HG03135 (cell line): Measurements from ENCODE around the gene DAG1.

ENCODE experiments used
- ATAC-seq: cut with Tn5 transposase; IDR thresholded peaks from one replicate; pipeline ENCODE4 v1.9.1; 2021; ENCODE audit warnings: mild to moderate bottlenecking, moderate library complexity; ENCODE audit not compliant: unreplicated experiment

Gene DAG1

GRCh38 chr3:49469936-49470713 is at the start of gene DAG1:
Gene DAG1, plus strand, starts transcription at chr3:49470267. Its CDS starts 40,268 bp downstream, at chr3:49510535.
- peak; percentile 80 for ATAC-seq

GRCh38 chr3:49421890-49422378 is 48.1 kb upstream of the DAG1 start:
- ATAC-seq: no peak

DNA sequence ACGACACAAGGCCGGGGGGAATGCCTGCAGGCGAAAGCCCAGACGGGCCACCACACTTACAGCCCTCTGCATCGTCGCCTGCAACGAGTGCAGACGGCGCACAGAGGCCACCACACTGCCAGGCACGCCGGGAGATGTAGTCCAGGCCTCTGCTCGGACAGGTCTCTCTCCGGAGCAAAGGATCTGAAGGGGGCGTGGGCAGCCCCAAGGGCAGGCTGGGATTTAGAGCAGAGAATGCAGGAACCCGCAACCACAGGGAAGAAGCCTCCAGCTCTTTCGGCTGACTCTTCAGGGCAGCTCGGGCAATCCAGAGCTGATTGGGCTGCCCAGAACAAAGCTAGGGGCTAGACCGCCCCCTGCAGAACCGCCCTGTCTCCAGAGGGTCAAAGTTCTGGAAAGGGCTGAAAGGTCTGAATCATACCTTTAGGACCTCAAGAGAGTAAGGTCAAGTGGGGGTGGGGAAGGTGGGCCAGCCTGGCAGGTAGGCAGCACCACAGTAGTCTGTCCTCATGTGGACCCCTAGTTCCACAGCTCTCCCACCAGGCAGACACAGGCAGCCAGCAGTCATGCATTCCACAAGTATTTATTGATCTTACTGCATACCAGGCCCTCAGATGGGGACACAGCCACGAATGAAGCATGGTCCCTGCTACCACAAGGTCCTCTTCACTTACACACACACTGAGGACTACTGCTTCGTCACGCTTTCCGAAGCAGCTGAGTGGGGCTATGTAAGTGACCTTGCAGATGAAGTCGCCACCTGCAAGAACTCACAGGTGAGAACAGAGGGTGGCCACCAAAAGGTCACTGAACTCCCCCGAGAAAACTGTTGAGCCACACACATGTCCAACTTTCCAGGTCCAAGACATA is 47.5 kb upstream of the DAG1 start, which contains the start of gene AMT:
TSS of gene AMT (minus strand) at position 95 of the 870 bp plus-strand sequence. CDS start at position 72, 23 bp downstream.
- ATAC-seq: no peak

- no peak for ATAC-seq
Measured at GRCh38 chr3:49424816-49425215, 45.3 kb upstream of the DAG1 start.

DNA sequence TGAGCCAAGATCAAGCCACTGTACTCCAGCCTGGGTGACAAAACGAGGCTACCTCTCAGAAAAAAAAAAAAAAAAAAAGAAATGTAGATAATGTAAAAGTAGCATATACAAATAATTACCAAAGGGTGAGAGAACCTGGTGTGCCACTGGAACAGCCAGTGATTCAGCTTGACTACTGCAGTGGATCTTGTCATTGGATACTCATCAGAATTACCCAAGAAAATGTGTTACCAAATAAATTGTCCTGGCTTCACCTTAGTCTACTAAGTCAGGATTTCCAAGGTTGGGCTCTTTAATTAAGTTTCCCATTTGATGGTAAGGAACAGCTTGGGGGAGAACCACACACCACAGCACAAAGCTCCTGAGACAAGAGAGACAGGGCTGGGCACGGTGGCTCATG is 42.5 kb upstream of the DAG1 start:
- ATAC-seq: no peak

DNA sequence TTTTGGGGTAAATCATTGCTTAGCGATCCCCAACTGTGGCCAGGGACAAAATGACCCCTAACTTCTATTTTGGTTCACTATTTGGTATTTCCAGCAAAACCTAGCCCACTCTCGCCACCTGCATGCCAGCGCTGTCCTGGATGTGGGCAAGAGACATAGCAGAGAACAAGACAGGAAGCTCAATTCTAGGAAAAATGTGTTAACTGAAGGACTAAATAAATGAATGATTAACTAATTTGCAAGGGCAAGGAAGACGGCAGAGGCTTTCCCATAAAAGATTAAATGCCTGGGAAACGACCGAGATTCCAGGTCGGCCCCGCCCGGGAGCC is 41.4 kb upstream of the DAG1 start:
- no peak for ATAC-seq

DNA sequence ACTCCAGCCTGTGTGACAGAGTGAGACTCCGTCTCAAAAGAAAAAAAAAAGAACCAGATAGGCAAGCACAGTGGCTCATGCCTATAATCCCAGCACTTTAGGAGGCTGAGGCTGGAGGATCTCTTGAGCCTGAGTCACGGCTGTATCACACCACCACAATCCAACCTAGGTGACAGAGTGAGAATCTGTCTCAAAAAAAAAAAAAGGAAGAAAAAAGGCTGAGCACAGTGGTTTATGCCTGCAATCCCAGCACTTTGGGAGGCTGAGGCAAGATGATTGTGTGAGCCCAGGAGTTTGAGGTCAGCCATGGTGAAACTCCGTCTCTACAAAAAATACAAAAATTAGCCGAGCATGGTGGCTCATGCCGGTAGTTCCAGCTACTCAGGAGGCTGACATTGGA is 35.3 kb upstream of the DAG1 start:
- no peak for ATAC-seq

- no peak for ATAC-seq
Measured at GRCh38 chr3:49445391-49445790, 24.7 kb upstream of the DAG1 start.

- no peak for ATAC-seq
Measured at GRCh38 chr3:49453621-49454020, 16.4 kb upstream of the DAG1 start.

GRCh38 chr3:49454458-49454857 is 15.6 kb upstream of the DAG1 start:
- no peak for ATAC-seq

DNA sequence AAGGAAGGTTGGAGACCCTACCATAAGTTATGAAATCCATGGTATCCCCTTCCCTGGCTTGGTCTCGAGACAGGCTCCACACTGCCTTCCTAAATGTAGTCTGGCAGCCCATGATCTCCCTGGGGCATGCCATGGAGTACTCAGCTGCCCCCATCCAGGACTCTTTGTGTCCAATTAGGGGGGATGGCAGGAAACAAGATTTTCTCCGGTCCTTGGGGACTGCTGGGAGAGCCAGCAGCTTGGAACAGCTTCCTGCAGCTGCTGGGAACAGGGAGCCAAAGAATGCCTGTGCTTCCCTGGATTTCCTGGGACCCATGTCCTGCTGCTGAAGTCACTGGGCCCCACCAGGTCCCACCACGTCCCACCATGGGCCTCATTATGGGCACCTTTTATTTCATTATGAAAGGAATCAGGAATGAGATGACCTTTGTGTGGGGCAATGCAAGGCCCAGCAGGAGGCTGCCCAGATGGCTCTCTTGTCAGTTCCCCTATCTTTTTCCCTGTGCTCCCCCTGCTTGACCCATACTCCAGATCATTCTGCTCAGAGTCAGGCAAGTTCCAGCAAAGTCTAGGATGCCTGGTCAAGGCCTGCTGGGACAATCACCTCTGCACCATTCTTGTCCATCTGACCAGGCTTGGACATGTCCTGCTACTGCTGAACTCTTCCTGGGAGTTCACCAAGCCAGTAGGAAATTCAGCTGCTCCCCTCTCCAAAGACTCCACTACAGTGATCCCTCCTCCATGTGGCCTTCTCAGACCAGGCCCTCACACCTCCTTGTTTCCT is 15.0 kb upstream of the DAG1 start:
- ATAC-seq: no peak

DNA sequence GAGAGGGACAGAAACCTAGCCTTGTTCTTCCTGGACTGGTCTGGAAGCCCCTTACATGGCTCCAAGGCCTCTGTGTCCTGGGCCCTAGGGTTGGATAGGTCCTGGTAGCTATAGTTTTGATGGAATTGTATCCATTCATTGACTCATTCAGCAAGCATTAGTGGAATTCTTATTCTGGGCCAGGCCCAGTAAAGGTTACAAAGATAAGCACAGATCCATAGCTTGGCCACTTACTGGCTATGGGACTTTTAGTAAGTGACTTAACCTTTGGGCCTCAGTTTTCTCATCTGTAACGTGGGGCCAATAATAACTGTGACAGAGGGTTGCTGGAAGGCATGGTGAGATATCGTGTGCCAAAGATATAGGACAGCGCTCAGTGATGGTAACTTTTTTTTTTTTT is 13.6 kb upstream of the DAG1 start:
- no peak for ATAC-seq

DNA sequence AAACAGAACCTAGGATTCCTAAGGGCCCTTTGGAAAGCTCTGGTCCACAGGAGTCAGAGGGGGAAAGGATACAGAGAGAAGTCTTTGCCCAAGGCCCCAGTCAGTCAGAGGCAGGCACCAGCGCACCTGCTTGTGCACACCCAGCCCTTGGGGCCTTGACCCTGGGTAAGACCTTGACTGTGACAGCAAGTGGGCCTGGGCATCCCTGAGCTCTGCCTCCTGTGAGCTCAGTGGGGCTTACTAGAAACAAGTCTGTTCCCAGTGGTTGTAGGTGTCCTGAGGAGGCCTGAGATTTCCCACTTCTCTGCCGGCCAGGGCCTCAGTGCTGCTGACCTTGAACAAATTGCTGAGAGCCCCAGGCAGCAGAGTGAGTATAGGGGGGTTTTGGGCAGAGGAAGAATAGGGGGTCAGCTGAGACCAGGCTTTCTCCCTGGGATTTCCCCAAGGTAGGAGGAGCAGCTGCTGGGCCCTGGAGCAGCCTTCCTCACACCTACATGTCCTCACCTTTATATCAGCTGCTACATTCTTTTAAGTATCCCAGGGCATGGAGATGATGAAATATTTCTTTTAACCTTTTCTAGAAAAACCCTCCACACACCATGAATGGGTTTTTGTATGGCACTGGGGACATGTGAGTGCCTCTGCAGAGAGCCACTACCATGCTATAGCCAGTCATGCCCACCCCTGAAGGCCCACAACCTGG is 9.7 kb upstream of the DAG1 start:
- ATAC-seq: no peak

GRCh38 chr3:49460956-49461355 is 9.1 kb upstream of the DAG1 start:
- ATAC-seq: no peak

DNA sequence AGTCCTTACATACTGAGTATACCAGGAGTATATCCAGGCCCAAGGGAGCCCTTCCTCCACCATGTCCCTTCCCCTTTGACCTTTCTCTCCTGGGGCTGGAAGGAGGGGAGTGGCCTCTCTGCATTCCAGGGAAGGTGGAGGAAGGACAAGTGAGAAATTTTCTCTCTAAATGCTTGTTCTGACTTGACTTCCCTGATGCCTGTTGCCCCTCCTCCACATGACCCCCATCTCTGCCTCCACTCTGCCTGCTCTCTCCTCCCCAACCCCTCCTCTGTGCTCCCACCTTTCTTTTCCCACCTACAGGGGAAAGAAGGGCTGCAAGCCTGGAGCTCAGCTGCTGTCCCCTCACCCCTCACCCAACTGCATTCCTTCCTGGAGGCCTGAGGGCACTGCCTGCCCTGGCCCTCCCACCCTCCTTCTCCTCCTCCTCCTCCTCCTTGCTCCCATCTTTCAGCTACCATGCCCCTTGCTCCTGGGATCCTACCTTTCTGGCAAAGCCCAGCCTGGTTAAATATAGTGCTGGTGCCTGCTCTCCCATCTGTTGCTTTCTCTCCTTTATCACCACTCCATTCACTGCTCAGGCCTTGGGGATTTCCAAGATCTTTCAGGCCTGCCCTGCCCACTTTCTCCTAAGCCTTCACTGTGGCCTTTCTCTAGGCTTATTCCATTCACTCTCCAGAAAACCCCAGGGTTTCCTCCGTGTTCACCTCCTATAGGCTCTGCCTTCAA is 8.5 kb upstream of the DAG1 start:
- ATAC-seq: no peak

GRCh38 chr3:49462222-49462621 is 7.8 kb upstream of the DAG1 start:
- no peak for ATAC-seq

GRCh38 chr3:49465270-49466034 is 4.6 kb upstream of the DAG1 start:
- ATAC-seq: no peak

- ATAC-seq: no peak
Measured at GRCh38 chr3:49466085-49466484, 4.0 kb upstream of the DAG1 start.
